Epithelial cell of proximal tubule (primary cell): ENCODE data around the gene CCDC187. TPM values are rescaled to one million over a fixed set of nuclear protein-coding genes. Genes with fewer than 3 reads are reported as not detected.

Experiments
- DNase-seq: peaks from one replicate; pipeline ENCODE4 v3.0.0-alpha.2; 2011; ENCODE audit warnings: low read depth
- H3K4me3 ChIP-seq: 2 replicates; pipeline ENCODE4 v1.5.1; 2011; ENCODE audit warnings: low read depth, mild to moderate bottlenecking, low read length
- CTCF ChIP-seq: conservative IDR thresholded peaks from 2 replicates; pipeline ENCODE4 v1.5.1; 2012; ENCODE audit warnings: low read depth, mild to moderate bottlenecking, low read length
- total RNA-seq: library from RNA; depleted of rRNA; stranded (reverse); fragments of >200 nt; gene quantifications from 2 replicates; pipeline ENCODE4 v1.2.3, GENCODE V29; 2015

The CCDC187 gene
- total RNA-seq, 1 donor from 2014 or later: 0.75 TPM

GRCh38 chr9:136259836-136260235 is 44.1 kb downstream of the CCDC187 start:
- no peak for DNase-seq
- no peak overlapping the region for H3K4me3 ChIP-seq
- no peak for TF ChIP-seq CTCF

GRCh38 chr9:136259517-136259813 is 44.4 kb downstream of the CCDC187 start:
- no peak for DNase-seq
- no peak overlapping the region for H3K4me3 ChIP-seq
- TF ChIP-seq CTCF: no peak

- DNase-seq: no peak
- TF ChIP-seq CTCF: no peak
These were observed 44.9 kb downstream of the CCDC187 start for GRCh38 chr9:136258786-136259516.

GRCh38 chr9:136258299-136258625 is 45.6 kb downstream of the CCDC187 start:
- no peak for DNase-seq
- no peak overlapping the region for H3K4me3 ChIP-seq
- TF ChIP-seq CTCF: no peak

More at GRCh38 chr9:136258786-136259516, 44.9 kb downstream of the CCDC187 start:
- no peak overlapping the region for H3K4me3 ChIP-seq

- no peak for TF ChIP-seq CTCF
- no peak for DNase-seq
- H3K4me3 ChIP-seq: no peak overlapping the region
These were observed 46.3 kb downstream of the CCDC187 start for GRCh38 chr9:136257381-136258298.

GRCh38 chr9:136255896-136256890 is 47.7 kb downstream of the CCDC187 start:
- peak; percentile 27 for TF ChIP-seq CTCF
- no peak for DNase-seq
- H3K4me3 ChIP-seq: no peak overlapping the region
